Fibroblast of pulmonary artery (primary cell): ENCODE results near the gene TXNIP.

ENCODE experiments used
- DNase-seq: peaks from one replicate; pipeline ENCODE4 v3.0.0-alpha.2; 2010; ENCODE audit warnings: low read depth
- H3K4me3 ChIP-seq: replicated peaks from 2 replicates; pipeline ENCODE4 v1.5.1; 2011; ENCODE audit warnings: low read depth, mild to moderate bottlenecking, control low read depth, low read length, moderate library complexity
- TF ChIP-seq, protein P1 (sequence below): IDR thresholded peaks from 2 replicates; pipeline ENCODE4 v1.5.1; 2011; ENCODE audit warnings: mild to moderate bottlenecking, control low read depth, low read length, inconsistent platforms; ENCODE audit errors: missing control alignments

The TXNIP gene

DNA sequence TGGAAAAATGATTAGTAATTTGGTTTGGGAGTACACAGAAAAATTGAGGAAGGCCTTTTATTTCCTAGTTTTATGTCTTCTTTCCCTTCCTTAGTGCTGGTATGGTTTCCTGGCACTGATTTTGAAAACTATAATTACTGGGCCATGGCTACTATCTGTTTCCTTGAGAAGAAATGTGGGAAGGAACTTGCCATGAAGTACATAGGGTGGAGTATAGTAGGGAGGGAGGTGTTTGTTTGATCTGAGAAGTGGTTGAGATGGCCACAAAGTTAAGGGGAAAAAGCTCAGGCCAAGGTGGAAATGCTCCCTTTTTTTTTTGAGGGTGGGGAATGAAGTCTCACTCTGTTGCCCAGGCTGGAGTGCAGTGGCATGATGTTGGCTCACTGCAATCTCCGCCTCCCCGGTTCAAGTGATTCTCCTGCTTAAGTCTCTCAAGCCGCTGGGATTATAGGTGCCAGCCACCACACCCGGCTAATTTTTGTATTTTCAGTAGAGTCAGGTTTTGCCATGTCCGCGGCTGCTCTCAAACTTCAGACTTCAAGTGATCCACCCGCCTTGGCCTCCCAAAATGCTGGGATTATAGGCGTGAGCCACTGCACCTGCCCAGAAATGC is 13.9 kb upstream of the TXNIP start:
- no peak for DNase-seq
- TF ChIP-seq, protein P1, sequence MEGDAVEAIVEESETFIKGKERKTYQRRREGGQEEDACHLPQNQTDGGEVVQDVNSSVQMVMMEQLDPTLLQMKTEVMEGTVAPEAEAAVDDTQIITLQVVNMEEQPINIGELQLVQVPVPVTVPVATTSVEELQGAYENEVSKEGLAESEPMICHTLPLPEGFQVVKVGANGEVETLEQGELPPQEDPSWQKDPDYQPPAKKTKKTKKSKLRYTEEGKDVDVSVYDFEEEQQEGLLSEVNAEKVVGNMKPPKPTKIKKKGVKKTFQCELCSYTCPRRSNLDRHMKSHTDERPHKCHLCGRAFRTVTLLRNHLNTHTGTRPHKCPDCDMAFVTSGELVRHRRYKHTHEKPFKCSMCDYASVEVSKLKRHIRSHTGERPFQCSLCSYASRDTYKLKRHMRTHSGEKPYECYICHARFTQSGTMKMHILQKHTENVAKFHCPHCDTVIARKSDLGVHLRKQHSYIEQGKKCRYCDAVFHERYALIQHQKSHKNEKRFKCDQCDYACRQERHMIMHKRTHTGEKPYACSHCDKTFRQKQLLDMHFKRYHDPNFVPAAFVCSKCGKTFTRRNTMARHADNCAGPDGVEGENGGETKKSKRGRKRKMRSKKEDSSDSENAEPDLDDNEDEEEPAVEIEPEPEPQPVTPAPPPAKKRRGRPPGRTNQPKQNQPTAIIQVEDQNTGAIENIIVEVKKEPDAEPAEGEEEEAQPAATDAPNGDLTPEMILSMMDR: no peak
- H3K4me3 ChIP-seq: no peak overlapping the region

DNA sequence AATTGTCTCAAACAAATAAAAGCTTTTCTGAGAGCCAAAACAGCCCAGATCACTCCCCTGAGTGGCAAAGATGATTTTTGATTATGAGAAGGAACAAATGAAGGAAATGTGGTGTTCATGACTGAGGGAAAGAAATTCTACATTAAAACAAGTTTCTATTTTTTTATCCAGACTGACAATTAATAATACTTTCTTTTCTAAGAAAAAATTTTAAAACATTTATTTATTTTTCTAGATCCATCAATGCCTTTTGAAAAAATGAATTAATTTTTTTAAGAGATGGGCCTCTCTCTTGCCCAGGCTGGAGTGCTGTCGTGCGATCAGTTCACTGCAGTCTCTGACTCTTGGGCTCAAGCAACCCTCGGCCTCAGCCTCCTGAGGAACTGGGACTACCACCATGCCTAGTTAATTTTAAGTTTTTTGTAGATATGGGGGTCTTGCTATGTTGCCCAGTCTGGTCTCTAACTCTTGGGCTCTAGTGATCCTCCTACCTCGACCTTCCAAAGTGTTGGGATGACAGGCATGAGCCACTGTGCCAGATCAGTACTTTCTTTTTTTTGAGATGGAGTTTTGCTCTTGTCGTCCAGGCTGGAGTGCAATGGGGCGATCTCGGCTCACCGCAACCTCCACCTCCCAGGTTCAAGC is 11.2 kb upstream of the TXNIP start:
- DNase-seq: no peak
- H3K4me3 ChIP-seq: no peak overlapping the region
- TF ChIP-seq, protein P1: no peak

DNA sequence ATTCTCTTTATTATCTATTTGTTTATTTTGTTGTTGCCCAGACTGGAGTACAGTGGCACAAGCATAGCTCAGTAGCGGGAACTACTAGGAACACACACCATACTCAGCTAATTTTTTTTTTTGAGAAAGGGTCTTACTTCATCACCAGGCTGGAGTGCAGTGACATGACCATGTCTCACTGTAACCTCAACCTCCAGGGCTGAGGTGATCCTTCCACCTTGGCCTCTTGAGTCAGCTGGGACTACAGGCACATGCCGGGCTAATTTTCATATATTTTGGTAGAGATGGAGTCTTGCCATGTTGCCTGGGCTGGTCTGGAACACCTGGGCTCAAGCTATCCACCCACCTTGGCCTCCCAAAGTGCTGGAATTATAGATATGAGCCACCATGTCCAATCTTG is 5.3 kb upstream of the TXNIP start:
- TF ChIP-seq, protein P1: no peak
- H3K4me3 ChIP-seq: no peak overlapping the region
- DNase-seq: no peak

DNA sequence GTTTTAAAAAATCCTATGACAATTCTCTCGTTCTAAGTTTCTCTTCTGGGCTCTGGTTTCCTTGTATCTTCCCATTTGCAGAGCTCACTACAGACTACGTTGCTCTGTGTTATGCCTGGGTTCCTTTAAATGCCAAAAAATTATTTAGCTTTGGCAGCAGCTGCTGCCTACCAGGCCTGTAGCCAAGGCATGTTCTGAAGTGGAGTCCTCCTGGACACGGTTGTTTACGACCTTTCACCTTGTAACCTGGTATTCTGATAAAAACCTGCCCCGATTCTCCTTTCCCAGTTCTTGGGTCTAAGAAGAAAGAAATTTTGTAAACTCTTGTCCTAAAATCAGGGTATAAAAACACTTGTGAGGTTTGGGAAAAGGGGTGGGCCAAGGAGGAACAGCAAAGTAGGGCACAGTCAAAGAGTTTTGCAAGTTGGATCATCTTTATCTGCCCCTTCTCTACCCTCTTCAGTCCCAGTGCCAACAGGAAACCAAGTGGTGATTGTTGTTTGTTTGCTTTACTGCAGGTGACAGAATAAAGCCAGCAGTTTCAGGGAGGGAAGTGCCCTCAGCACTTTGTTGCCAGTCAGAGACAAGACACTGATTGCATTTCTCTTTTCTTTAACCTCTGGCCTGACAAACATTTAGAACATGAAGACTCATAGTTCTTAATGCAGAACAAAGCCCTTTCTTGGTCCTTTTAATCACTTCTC is 3.1 kb upstream of the TXNIP start:
- TF ChIP-seq, protein P1: no peak
- no peak for DNase-seq
- no peak overlapping the region for H3K4me3 ChIP-seq

DNA sequence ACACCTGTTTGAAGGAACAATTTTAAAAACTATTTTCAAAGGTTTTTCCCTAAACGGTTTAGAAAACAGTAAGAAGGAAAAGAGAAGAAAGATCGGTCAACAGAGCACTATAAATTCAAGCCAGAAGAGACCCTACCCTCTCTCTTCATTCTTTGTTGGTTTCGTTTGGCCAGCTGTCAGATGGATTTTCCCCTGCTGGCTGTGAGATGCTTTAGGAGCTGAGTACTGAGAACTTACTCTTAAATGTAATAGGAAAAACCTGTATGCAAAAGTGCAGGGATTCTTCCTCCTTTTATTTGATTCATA is 1.3 kb upstream of the TXNIP start:
- no peak for DNase-seq
- no peak overlapping the region for H3K4me3 ChIP-seq
- TF ChIP-seq, protein P1: no peak

DNA sequence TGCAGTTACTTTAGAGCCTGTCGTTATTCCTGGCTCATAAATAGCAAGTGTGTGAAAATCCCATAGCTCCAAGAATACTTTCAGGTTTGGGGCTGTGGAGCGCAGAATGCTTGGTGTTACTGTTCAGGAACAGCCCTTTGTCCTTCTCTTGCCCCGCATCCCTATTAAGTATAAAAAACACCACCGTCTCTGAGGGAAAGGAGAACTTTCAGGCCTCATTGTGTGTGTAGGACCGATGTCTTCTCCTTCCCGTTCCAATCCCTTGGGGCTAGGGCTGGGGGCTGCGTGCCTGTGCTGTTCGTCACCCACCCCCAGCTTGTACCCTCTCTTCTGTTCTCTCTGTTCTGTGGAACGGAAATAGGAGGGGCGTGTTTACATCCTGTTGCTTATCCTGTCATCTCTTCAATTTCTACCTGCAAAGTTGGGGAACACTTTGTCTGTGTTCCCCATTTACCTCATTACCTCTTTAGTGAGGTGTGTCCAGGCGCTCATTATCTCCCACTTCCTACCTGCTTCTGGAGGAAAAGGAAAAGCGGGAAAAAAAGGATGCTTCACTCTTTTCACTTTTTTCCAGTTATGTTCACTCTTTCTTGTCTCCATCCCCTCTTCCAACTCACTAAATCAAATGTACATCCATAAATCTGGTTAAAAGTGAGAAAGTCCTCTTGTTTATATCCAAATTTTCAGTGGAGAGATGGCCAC is 788 bp upstream of the TXNIP start:
- DNase-seq: no peak
- TF ChIP-seq, protein P1: no peak

More for the DNA sequence above, 788 bp upstream of the TXNIP start:
- peak overlapping the region; percentile 98 for H3K4me3 ChIP-seq
